G401.6 (cell line): ENCODE data around the gene RPA1.

Source experiments
- FAIRE-seq: peaks from 2 replicates; lab custom pipeline; 2012; peaks lifted over from hg19 to GRCh38; lab: Jason Lieb, UNC

The RPA1 gene

DNA sequence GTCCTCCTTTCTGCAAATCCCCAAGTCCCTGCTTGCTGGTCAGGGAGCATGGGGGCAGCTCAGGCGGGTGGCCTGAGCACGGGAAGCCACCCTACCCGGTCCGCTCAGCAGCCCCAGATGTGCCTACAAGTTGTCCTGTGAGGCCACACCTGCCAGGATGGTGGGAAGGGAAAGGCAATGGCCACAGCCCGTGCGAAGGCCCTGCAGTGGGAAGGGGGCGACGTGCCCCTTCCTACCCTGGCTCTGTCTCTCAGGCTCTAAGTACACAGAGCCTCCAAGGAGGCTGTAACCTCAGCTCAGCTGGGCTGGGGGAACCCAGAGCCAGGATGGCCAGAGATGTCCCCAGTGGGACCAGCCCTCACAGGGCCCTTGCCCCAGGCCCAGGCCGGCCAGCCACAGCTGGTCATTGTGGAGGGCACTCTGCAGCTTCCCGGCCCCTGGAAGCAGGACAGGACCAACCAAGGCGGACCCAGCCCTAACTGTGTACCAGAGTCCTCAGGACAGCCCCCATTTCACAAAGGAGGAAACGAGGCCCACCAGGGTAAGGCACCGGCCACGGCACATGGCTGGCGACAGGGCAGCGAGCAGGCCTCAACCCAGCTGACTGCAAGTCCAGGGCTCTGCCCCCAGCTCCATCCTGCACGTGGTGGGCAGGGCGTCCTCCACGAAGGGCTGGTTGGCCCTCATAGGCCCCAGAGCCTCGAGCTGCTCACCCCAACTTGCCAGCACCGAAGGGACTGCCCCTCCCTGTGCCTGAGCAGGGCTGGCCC is 113.0 kb downstream of the RPA1 start:
- FAIRE-seq = no peak

DNA sequence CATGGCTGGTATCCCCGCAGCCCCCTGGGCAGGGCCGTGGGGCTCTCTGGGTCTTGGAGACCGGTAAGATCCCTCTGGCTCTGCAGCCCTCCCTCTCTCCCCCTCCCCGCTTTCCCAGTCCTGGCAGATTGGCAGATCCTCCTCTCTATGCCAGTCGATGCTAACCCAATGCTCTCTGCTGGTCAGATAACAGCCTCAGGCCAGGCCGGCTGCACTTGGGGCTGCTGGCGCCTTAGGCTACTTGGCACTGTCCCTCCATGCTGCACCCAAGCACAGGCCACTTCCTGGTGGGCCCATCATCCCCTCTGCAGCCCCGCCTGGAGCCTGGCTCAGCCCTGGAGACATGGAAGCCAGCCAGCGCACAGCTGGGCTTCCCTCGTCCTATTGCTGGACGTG is 113.6 kb downstream of the RPA1 start:
- no peak for FAIRE-seq

DNA sequence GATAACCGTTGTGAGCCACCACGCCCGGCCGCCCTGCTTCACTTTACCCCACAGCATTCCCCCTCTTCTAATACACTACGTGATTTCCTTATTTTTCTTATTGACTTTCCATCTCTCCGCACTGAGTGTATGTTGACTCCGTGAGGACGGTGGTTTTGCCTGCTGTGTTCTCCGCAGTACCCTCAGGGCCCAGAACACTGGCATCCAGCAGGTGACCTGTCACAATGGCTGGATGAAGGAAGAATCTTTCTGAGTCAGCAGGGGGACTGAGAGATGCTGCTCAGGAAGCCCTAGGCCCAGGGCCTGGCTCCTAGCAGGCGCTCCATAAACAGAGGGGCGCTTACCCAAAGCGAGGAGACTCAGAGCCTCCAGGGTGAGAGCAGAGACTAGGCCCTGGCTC is 115.8 kb downstream of the RPA1 start:
- FAIRE-seq = no peak

DNA sequence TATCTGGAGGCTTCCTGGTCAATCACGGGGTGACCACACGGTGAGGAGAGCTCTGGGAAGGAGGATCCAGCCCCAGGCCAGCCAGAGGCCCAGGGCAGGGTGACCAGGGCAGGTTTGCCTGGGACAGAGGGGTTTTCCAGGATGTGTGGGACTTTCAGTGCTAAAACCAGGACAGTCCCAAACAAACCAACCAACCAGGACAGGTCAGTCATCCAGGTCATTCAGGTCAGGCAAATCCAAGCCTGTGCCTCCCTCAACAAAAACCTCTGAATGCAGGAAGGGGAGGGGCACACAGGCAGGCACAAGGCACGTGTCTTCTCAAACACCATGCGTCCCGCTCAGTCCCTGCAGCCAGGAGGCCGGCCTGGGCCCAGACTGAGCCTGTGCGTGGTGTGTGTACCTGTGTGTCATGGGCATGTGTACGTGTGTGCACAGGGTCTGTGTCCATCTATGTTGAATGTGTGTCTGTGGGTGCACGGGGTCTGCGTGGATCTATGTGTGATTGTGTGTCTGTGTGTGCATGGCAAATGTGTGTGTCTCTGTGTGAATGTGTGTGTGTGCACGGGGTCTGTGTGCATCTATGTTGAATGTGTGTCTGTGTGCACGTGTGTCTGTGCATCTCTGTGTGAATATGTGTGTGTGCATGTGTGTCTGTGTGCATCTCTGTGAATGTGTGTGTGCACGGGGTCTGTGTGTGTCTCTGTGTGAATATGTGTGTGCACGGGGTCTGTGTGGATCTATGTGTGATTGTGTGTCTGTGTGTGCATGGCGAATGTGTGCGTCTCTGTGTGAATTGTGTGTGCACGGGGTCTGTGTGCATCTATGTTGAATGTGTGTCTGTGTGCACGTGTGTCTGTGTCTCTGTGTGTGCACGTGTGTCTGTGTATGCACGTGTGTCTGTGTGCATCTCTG is 116.5 kb downstream of the RPA1 start:
- no peak for FAIRE-seq

DNA sequence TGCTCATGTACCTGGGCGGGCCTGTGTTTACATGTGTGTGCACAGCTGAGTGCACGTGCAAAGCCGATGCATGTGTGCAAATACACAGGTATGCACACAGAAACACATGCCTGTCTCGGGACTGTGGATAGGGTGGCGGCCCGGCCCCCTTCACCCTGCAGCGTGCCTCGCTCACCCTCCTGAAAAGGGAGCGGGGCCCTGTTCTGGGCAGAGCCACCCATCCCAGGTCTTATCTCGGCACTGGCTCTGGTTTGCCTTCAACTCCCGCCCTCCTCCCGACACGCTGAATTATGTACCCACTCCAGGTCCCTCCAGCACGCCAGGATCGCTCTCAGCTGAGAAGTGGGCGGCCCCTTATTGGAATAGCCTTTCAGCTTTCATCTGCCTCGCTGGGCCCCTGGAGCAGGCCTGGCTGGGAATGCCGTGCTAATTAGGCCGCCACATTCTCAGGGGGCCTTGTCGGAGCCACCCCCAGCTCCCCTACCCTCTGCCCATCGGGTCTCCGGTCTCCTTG is 117.5 kb downstream of the RPA1 start:
- no peak for FAIRE-seq

DNA sequence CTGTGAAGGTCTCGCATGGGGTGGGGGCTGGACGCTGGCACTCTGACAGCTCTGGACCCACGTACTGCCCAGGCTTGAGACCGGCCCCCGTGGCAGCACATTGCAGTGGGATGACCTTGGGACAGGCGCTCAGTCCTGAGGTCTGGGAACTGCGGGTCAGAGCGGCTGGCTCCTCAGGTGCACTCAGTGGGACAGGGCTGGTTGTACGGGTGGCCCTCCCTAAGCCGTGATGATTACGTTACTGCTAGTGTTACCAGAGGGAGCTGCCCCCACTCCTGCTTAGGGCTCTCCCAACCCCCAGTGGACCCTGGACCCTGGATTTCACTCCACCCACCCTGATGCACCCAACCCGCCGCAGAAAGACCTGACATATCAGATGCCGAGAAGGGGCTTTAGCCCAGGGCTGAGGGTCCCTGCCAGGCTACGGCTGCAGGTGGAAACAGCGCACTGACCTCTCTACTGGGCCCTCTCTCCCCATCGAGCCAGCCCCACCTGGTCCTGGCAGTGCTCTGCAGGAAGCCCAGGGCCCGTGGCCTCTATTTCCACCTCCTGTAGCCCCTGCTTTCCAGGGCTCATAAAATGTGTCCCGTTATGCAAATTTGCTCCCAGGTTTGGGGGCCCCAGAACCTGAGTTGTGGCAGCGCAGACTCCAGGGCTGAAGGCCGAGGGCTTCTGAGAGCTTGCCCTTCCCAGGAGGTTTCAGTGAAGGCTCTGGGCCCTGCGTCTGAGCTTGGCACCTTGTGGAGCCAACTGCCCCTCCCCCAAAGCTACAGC is 118.1 kb downstream of the RPA1 start:
- FAIRE-seq = no peak

DNA sequence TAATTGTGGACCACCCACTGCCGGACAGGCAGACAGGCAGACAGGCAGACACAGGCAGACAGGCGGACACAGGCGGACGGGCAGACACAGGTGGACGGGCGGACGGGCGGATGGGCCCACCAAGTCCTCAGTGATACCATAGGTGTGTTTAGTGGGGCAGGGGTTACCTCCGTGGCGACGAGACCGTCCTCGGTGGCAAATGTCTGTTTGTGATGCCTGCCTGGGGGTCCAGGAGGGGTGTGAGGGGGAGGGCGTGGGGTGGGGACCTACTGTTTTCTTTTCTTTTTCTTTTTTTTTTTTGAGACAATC is 118.7 kb downstream of the RPA1 start:
- FAIRE-seq = no peak
